Activated T-helper 1 cell treated with anti-CD3 and anti-CD28 coated beads, Interleukin-12 subunit alpha, Interleukin-12 subunit beta, Interleukin-2, Interleukin-4 antibody, amounts not matched to agents 30 ng/mL and 10 ng/mL and 1 ng/mL, durations not matched to agents 14 hours and 24 hours and 36 hours (primary cell): ENCODE data around the gene C2CD4C. TPM values are rescaled to one million over a fixed set of nuclear protein-coding genes. Genes with fewer than 3 reads are reported as not detected.
"Not testable (repeated sequence)": the region's sequence is repeated elsewhere in the genome, so short reads cannot be mapped to it uniquely, and the experiment has no call there.

Experiments
- DNase-seq: peaks from one replicate; pipeline ENCODE4 v3.0.0; 2021; ENCODE audit warnings: low spot score
- H3K27ac Mint-ChIP-seq: one replicate; pipeline ENCODE4 v1.8.0; 2021; ENCODE audit warnings: mild to moderate bottlenecking, mixed read lengths
- H3K27me3 Mint-ChIP-seq: one replicate; pipeline ENCODE4 v1.8.0; 2022; ENCODE audit warnings: mild to moderate bottlenecking, moderate library complexity, mixed read lengths; ENCODE audit not compliant: insufficient read depth
- H3K36me3 Mint-ChIP-seq: one replicate; pipeline ENCODE4 v1.8.0; 2021; ENCODE audit warnings: low read depth, mixed read lengths
- H3K4me1 Mint-ChIP-seq: one replicate; pipeline ENCODE4 v1.8.0; 2021; ENCODE audit warnings: low read depth, mixed read lengths
- H3K4me3 Mint-ChIP-seq: one replicate; pipeline ENCODE4 v1.8.0; 2021; ENCODE audit warnings: mild to moderate bottlenecking, moderate library complexity, mixed read lengths
- H3K9me3 Mint-ChIP-seq: one replicate; pipeline ENCODE4 v1.8.0; 2021; ENCODE audit warnings: mixed read lengths
- intact Hi-C: fragments of 100-400 bp; cut with micrococcal nuclease; formaldehyde crosslinking; loops from one replicate; pipeline ENCODE4 v1.15.1; 2024
- total RNA-seq: library from RNA; stranded (reverse); gene quantifications from 2 replicates; pipeline ENCODE4 v1.2.3, GENCODE V29; 2022

C2CD4C gene
- total RNA-seq, 1 donor from 2014 or later: 0.08 TPM

DNA sequence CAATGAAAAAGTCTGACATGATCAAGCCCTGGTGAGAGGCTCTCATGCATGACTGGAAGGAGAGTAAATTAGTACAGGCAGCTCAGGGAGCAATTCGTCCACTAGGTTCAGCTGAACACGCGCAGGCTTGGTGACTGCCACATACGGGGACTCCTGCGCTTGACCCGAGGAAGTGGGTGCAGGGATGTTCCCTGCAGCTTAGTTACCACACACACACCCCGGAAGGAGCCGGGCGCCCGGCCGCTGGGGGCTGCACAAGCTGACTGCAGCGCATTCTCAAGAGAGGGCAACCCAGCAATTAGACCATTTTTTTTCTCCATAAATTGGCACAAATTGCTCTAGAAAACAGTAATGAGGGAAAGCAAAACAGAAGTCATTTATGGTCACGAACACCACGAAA is 41.4 kb downstream of the C2CD4C start:
- Mint-ChIP-seq H3K27ac (no peak overlapping the region), H3K36me3 (no peaks in the 10 kb centered on the region), H3K27me3 (peaks cover 5% of the 10 kb centered on the region), H3K4me1 (no peaks in the 10 kb centered on the region), H3K9me3 (no peaks in the 10 kb centered on the region), H3K4me3 (no peak overlapping the region)
- DNase-seq: no peak
- intact Hi-C loops: no loop called here

DNA sequence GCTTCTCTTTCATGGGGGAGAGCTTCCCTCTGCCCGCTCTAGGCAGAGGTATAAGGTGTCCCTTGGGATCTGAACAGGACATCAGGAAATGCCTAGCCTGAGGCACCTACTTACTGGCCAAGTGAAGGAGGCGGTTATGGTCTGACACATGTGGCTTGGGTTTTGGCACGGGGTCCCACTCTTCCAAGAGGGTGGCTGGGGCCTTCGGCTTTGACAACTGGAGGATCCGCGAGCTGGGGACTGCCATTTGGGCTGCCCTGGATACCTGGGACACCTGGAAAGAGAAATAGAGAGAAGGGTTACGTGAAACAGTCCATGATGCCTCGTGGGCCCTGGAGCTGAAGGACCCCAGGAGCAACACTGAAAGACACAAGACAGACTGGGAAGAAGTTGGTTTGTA is 42.0 kb downstream of the C2CD4C start:
- H3K4me3 Mint-ChIP-seq: no peak overlapping the region
- peaks cover 4% of the 10 kb centered on the region for H3K27me3 Mint-ChIP-seq
- no peaks in the 10 kb centered on the region for H3K9me3 Mint-ChIP-seq
- no peak overlapping the region for H3K27ac Mint-ChIP-seq
- intact Hi-C loops: no loop called here
- H3K4me1 Mint-ChIP-seq: no peaks in the 10 kb centered on the region
- H3K36me3 Mint-ChIP-seq: no peaks in the 10 kb centered on the region
- no peak for DNase-seq

DNA sequence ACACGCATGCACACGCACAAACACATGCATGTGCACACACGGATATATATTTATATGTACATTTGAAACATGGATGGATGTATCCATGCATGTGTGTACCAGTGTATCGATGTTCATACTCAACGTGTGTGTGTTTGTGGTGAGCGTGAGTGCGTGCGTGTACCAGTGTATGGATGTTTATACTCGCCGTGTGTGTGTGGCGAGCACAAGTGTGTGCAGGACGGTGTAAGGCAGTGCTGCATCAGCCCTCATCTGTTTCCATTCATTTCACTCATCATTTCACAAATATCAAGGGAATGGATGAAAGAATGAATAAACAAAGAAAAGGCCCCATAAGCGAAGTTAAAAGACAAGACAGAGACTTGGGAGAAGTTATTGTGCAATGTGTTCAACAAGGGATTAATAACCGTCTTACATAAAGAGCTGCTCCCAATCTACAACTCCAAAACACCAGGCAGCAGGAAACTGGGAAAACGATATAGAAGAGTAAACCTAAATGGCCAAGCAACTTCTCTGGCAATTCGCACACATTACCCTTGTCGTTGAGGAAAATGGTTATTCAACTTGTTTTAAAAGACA is 42.7 kb downstream of the C2CD4C start:
- DNase-seq: no peak
- no peak overlapping the region for H3K27ac Mint-ChIP-seq
- H3K4me1 Mint-ChIP-seq: no peaks in the 10 kb centered on the region
- intact Hi-C loops: no loop called here
- H3K4me3 Mint-ChIP-seq: no peak overlapping the region
- H3K27me3 Mint-ChIP-seq: peaks cover 2% of the 10 kb centered on the region
- H3K9me3 Mint-ChIP-seq: no peaks in the 10 kb centered on the region
- H3K36me3 Mint-ChIP-seq: no peaks in the 10 kb centered on the region

DNA sequence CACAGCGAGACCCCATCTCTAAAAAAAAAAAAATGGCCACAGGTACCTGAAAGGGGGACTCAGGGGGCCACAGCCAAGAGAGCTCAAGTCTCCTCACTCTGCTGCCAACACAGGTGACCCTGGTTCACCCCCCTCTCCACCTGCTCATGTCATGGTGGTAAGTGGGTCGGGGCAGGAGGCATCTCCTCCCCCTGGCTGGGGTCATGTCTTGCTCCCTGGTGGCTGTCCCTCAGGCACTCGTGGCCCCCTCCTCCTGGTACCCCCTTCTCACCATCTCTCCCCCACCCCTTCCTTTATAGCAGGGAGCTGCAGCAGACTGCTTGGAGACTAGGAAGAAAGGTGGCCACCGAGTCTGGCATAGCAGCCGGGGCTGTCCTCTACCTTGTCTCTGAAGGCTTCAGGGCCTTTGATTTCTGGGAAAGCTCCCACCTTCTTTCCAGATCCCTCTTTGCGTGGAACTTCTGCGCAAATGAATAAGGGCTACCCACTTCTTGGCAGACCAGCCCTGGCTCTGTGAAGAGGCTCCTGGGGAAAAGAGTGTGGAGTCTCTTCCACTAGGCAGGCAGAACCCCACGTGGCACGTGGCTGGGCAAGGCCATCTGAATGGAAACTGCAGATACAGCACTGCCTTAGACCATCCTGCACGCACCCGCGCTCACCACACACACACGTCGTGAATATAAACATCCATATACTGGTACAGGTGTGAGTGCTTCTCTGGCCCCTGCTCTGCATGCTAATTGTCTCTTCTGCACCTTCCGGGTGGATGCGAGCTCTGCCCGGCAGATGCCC is 44.3 kb downstream of the C2CD4C start:
- Mint-ChIP-seq H3K9me3 (no peaks in the 10 kb centered on the region), H3K4me1 (no peaks in the 10 kb centered on the region), H3K27ac (no peak overlapping the region), H3K4me3 (no peak overlapping the region), H3K27me3 (peaks cover 2% of the 10 kb centered on the region), H3K36me3 (no peaks in the 10 kb centered on the region)
- intact Hi-C loops: no loop called here
- no peak for DNase-seq

DNA sequence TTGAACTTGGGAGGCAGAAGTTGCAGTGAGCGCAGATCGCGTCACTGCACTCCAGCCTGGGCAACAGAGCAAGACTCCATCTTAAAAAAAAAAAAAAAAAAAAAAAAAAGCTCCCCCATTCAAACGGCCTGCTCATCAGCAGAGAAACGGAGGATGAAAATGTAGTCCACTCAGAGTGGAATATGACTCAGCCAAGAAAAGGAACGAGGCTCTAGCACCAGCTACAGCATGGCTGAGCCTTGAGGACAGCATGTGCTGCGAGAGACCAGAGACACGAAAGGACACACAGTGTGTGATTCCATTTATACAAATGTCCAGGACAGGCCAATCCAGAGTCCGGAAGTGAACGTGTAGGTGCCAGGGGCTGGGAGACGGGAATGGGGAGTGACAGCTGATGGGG is 46.3 kb downstream of the C2CD4C start:
- no peaks in the 10 kb centered on the region for H3K27me3 Mint-ChIP-seq
- no peaks in the 10 kb centered on the region for H3K4me1 Mint-ChIP-seq
- no peak for DNase-seq
- no peak overlapping the region for H3K4me3 Mint-ChIP-seq
- no peaks in the 10 kb centered on the region for H3K36me3 Mint-ChIP-seq
- H3K27ac Mint-ChIP-seq: no peak overlapping the region
- intact Hi-C loops: no loop called here
- no peaks in the 10 kb centered on the region for H3K9me3 Mint-ChIP-seq

DNA sequence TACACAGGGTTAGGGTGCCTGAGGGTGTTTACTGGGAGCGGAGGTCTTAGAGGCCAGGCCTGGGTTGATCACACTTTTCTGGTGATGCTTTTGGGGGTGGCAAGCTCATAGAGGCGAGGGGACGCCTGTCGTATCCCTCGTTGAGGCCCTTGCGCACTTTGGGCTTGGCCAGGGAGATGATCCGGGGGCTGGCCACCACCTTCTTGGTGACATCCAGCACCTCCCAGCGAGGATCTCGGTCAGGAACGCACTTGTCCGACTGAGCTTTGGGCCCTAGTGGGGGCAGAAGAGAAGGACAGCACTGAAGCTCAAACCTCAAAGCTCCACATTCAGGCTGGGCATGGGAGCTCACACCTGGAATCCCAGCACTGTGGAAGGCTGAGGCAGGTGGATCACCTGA is 46.8 kb downstream of the C2CD4C start:
- Mint-ChIP-seq H3K4me1 (no peaks in the 10 kb centered on the region), H3K9me3 (peaks cover 4% of the 10 kb centered on the region), H3K27ac (no peak overlapping the region), H3K36me3 (no peaks in the 10 kb centered on the region), H3K27me3 (no peaks in the 10 kb centered on the region), H3K4me3 (no peak overlapping the region)
- intact Hi-C loops: no loop called here
- no peak for DNase-seq

DNA sequence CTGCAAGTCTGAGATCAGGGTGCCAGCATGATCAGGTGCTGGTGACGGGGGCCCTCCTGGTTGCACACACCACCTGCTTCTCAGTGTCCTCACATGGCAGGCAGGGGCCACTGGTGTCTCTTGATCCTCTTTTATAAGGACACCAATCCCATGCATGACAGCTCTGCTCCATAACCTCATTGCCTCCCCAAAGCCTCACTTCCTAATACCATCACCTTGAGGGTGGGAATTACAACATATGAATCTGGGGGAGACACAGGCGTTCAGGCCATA is 49.4 kb downstream of the C2CD4C start:
- no peak for DNase-seq
- Mint-ChIP-seq H3K9me3 (peaks cover 11% of the 10 kb centered on the region), H3K27ac (no peak overlapping the region), H3K4me1 (no peaks in the 10 kb centered on the region), H3K4me3 (no peak overlapping the region), H3K27me3 (no peaks in the 10 kb centered on the region), H3K36me3 (no peaks in the 10 kb centered on the region)
- intact Hi-C loops: no loop called here

DNA sequence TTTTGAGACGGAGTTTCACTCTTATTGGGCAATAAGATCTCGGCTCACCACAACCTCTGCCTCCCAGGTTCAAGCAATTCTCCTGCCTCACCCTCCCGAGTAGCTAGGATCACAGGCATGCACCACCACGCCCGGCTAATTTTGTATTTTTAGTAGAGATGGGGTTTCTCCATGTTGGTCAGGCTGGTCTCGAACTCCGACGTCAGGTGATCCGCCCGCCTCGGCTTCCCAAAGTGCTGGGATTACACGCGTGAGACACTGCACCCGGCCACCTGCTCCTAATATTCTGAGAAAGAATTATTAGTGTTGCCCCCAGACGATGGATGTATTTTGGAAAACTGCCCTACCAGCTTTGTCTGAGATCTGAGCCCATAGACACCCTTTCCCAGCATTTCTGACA is 53.4 kb downstream of the C2CD4C start:
- intact Hi-C loops, H3K4me1 Mint-ChIP-seq, H3K36me3 Mint-ChIP-seq, H3K27ac Mint-ChIP-seq, H3K4me3 Mint-ChIP-seq, H3K27me3 Mint-ChIP-seq, DNase-seq: not testable (repeated sequence)
- H3K9me3 Mint-ChIP-seq: peaks cover 32% of the 10 kb centered on the region

Other genes starting within 250 kb of the C2CD4C start
- gene PLPP2, start 117.7 kb downstream of the C2CD4C start, total RNA-seq: 0.16 and 0.34 TPM in 2 replicates
- 32.0 and 34.2 TPM in 2 replicates for gene MIER2, start 64.4 kb downstream of the C2CD4C start, total RNA-seq
- gene SHC2, start 51.9 kb upstream of the C2CD4C start, total RNA-seq: not detected in 2 replicates
- gene MADCAM1, start 87.3 kb upstream of the C2CD4C start, total RNA-seq: 0.18 and 0.27 TPM in 2 replicates
- gene TPGS1, start 98.3 kb upstream of the C2CD4C start, total RNA-seq: 17.6 and 18.2 TPM in 2 replicates
- gene CDC34, start 122.6 kb upstream of the C2CD4C start, total RNA-seq: 56.6 and 58.2 TPM in 2 replicates
- gene GZMM, start 134.9 kb upstream of the C2CD4C start, total RNA-seq: 52.7 and 55.6 TPM in 2 replicates
- gene BSG, start 163.4 kb upstream of the C2CD4C start, total RNA-seq: 307 and 308 TPM in 2 replicates
- 1.1 and 1.2 TPM in 2 replicates for gene HCN2, start 180.7 kb upstream of the C2CD4C start, total RNA-seq
- gene POLRMT, start 224.4 kb upstream of the C2CD4C start, total RNA-seq: 103 and 104 TPM in 2 replicates
- gene FGF22, start 230.7 kb upstream of the C2CD4C start, total RNA-seq: not detected in 2 replicates